GM20431 (cell line): Measurements from ENCODE around the gene CNP.

ENCODE experiments used
- in situ Hi-C: fragments of 300-500 bp; cut with MseI, MboI; formaldehyde crosslinking; loops from one replicate; pipeline ENCODE4 v1.15.0; 2020; ENCODE audit warnings: low sequenced_read_pairs; ENCODE audit not compliant: unreplicated experiment

CNP gene

DNA sequence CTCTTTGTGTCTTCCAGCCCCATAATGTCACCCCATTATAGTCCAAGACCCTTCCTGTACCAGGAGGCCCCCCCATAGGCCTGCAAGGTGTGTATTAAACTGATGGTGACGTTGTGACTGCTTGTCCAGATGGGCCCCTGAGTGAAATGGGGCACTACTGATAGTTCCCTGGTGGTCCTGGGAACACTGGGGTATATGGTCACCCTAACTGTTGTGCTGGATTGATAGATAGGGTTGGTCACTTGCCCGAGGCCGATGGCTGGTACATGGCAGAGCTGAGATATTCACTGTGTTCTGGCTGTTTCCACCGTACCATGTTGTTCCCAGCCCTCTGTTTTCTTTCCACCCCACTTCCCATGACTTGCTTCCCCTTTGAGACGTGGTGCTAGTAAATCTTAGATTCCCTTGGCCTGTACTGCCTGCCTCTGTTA, 4.3 kb downstream of the CNP start:
- in situ Hi-C loops, result no loop called here

DNA sequence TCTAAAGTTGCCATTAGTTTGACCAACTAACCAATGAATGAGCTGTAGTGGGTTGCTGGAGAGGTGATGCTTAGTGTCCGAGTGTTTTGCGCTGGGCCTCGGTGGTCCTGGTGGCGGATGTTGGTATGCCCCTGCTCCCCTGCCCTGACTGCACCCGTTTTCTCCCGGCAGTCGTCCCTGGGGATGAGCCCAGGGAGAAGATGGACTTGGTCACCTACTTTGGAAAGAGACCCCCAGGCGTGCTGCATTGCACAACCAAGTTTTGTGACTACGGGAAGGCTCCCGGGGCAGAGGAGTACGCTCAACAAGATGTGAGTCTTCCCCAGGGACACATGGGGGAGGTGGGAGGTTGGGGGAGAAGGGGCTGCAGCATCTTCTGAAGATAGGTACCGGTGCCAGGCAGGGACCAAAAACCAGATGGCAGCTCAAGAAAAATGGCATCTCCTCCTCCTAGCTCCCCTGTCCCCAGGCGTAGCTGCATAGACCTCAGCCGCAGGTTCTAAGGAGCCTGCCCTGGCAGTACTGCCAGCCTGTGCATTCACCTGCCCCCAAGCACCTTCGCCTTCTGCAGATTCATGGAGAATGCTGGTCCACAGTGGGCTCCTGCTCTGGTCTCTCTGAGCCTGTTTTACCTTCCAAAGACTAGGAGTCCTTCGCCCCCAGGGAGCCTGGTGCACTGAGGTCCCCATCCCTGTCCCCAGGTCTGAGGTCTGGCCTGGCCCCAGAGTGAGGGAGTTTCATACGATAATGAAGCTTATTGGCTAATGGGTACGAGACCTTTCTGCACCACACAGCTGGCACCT, 5.3 kb downstream of the CNP start:
- in situ Hi-C loops, result no loop called here

DNA sequence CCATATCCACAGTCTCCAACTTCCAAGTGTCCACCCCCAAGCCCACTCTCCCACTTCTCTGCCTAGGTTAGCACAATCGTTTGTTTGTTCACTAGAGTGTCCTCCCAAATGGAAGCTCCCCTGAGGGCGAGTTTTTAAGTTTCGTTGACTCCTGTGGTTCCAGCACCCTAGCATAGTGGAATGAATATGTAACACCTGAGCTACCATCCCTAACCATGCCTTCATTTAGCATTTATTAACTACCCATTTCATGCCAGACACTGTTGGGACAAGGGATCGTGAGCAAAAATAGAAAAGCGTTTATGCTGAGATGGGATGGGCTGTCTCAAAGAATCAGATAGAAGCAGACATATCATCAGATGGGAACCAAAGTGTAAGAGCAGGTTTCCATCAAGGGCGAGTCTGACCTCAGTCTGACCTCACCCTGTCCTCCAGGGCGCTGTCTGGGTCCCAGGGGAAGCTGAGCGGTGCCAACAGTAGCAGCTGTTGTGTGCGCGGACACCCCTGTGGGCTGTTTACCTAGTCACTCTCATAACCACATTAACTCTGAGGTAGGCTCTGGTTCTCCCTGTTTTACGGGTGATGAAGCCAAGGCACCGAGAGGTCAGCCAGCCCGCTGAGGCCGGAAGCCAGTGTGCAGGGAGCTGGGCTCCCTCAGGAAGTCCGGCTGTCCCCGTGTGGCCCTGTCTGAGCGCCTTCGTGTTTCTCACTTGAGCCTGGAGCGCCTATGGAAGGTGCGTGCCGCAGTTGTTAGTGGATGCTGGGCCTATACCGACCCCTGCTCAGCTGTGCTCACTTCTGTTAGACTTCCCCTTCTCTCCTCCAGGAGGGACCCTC, 6.2 kb downstream of the CNP start:
- in situ Hi-C loops, result no loop called here

DNA sequence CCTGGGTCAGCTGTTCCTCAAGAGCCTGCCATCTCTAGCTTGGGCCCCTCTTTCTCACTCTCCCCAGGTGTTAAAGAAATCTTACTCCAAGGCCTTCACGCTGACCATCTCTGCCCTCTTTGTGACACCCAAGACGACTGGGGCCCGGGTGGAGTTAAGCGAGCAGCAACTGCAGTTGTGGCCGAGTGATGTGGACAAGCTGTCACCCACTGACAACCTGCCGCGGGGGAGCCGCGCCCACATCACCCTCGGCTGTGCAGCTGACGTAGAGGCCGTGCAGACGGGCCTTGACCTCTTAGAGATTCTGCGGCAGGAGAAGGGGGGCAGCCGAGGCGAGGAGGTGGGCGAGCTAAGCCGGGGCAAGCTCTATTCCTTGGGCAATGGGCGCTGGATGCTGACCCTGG, 6.8 kb downstream of the CNP start:
- in situ Hi-C loops, result no loop called here

- in situ Hi-C loops, result no loop called here
Observed at GRCh38 chr17:41974031-41974430, 7.4 kb downstream of the CNP start.

- in situ Hi-C loops, result no loop called here
Observed at GRCh38 chr17:41974658-41975057, 8.1 kb downstream of the CNP start.

DNA sequence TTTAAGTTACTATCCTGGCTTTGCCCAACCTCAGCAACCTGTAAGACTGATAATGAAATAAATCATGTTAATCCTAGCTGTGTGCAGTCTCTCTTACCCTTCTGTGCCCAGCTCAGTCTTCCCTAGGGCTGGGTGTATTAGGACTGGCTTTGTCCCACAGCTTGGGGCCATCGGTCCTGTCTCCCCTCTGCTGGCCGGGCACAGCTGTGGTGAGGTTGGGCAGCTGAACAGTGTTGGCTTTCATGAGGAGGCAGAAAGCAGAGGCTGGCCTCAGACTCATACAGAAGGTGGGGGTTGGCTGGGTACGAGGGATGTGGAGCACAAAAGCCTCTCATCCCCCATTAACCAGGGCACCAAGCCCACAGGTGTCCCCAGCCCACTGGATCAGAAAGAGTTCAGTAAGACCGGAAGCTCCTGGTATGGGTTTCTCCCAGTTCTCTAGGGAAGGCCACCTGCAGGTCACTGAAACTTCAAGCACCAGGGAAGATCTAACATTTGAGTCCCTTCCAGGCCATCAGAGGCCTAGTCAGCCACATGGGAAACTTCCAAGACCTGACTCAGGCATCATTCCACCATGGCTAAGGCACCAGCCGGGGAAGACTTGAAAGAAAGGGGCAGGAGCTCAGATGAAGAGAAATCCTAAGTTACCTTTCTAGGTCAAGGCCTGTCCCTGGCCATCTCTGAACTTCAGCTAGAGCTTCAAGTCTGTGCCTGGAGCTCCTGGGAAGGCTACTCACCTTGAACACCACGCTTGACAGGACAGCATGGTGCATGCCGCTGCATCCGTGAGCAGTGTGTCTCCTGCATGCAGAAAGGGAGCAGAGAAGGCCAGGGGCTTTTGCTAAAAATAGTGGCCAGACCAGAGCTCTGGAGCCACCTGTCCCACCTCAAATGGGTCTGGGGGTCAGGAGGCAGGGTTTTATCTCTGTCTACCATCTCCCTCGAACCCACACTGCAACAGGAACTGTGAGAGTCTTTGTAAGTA, 8.8 kb downstream of the CNP start:
- in situ Hi-C loops, result no loop called here

DNA sequence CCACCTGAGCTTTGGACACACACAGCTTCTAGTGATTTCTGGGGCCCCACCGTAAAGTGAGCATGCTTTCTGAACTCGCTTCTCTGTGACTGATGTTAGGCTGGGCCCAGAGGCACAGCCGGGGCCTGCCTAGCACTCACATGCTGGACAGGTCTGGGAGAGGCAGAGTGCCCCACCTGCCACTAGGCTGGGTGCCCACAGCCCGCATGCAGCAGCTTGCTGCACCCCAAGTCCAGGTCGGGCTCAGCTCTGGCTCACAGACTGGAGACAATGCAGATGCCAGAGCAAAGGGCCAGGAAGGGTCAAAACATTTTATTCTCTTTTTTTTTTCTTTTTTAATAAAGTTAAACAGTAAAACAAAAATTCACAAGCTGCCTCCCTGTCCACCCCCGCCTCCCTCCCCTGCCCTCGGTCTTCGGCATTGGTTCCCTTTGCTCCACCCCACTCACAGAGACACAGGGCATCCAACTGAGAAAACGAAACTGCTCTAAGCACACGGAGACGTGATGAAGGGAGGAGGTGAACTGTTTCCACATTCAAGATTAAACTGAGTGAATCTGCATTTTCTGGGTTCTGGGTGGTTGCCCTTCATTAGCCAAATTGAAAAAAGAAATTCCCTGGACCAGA, 9.7 kb downstream of the CNP start:
- in situ Hi-C loops, result no loop called here

GRCh38 chr17:41977991-41978390, 11.4 kb downstream of the CNP start:
- in situ Hi-C loops, result no loop called here

- in situ Hi-C loops, result no loop called here
Observed at GRCh38 chr17:41982026-41982760, 15.6 kb downstream of the CNP start.

DNA sequence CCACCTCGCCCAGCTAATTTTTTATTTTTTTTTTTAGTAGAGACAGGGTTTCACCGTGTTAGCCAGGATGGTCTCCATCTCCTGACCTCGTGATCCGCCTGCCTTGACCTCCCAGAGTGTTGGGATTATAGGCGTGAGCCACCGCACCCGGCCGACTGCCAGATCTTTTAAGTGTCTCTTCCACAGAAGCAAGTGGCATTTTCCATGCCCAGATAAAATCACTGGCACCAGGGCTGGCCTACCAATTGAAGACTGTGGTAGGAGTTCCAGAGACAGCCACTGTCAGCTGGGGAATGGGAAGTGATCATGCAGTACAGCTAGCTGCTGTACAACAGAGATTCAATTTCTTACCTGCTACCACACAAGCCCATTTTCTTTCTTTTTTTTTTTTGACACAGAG, 17.9 kb downstream of the CNP start:
- in situ Hi-C loops, result no loop called here

GRCh38 chr17:41985919-41986318, 19.3 kb downstream of the CNP start:
- in situ Hi-C loops, result no loop called here

GRCh38 chr17:41986634-41987033, 20.0 kb downstream of the CNP start:
- in situ Hi-C loops, result no loop called here

DNA sequence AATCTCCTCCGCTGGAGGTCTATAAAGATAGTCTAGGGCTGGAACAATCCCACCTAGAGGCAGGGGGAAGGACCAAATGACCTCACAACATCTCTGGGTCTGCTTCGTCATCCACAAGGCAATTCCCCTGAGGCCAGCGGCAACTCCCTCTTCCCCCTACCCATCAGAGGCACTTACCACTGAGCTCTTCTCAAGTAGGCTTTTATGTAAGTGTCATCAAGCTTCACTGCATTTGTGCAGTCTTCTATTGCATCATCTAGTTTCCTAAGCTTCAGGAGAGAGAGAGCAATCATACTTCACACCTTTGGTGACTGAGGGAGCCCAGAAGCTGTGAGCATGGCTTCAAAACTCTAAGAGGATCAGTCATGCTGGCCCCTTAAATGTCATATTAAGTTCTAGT, 21.0 kb downstream of the CNP start:
- in situ Hi-C loops, result no loop called here

GRCh38 chr17:41988418-41988817, 21.8 kb downstream of the CNP start:
- in situ Hi-C loops, result no loop called here

DNA sequence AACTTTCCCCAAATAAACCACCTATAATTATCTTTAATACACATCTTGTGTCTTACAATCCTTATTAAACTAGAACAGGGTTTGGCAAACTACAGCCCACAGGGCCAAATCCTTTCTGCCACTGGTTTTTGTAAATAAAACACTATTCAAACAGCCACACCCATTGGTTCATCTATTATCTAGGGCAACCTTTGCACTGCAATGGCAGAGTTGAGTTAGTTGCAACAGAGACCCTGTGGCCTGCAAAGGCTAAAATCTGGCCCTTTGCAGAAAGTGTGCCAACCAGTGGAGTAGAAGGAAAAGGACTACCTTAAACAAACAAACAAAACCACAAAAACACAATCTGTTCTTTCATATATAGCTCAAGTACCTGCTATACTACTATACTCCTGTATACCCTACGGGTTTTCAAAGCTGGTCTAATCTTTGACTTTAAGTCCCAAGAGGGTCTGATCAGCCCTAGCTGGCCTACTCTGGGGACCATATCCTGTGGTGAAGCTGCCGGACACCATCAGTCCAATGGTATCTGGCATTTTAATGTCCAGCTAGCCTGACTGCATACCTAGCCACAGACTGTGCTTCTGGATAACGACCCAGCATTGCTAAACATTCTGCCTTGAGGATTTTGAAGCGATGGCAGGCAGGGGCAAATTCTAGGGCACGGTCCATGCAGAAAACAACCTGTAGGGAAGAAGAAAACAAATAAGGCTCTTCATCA, 23.3 kb downstream of the CNP start:
- in situ Hi-C loops, result no loop called here

GRCh38 chr17:41992576-41992975, 26.0 kb downstream of the CNP start:
- in situ Hi-C loops, result no loop called here

- in situ Hi-C loops, result no loop called here
Observed at GRCh38 chr17:41996855-41997164, 30.2 kb downstream of the CNP start.

DNA sequence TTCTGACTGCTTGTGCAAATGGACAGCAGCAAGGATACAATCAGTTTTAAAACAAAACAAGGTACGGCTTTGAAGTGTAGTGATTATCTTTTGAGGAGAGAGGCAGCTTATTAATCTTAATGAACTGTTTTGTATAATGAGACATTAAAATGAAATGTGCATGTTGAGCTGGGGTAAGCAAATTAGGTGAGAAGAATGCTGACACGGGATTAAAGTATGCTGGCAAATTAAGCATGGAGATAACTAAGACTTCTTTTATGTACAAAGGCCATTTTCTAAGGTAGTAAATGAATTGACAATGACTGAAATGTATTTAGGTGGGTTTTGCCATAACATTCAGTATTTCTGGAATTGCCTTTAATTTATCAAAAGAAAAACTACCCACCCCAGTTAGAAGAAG, 31.9 kb downstream of the CNP start:
- in situ Hi-C loops, result no loop called here
